Smooth muscle cell (in vitro differentiated cells): ENCODE results near the gene MALRD1. TPM values are rescaled to one million over a fixed set of nuclear protein-coding genes. Genes with fewer than 3 reads are reported as not detected.
A peak's percentile ranks its signal among the peaks of the same experiment; 100 is the strongest.

Source experiments
- DNase-seq: peaks from one replicate; lab custom pipeline; 2025; ENCODE audit not compliant: unreplicated experiment; lab: John Stamatoyannopoulos, UW
- H2AFZ ChIP-seq: fragments of 200-600 bp; sonication (generic); 2 replicates; pipeline ENCODE4 v1.6.0; 2016; ENCODE audit warnings: antibody characterized with exemption, low read depth, mild to moderate bottlenecking
- H3F3A ChIP-seq: fragments of 200-600 bp; sonication (generic); 2 replicates; pipeline ENCODE4 v1.6.0; 2017; ENCODE audit warnings: antibody characterized with exemption, low read depth
- H3K27ac ChIP-seq: fragments of 200-600 bp; sonication (generic); 2 replicates; pipeline ENCODE4 v1.5.1; 2016; ENCODE audit warnings: low read depth, mild to moderate bottlenecking
- H3K27me3 ChIP-seq: fragments of 200-600 bp; sonication (generic); 2 replicates; pipeline ENCODE4 v1.6.1; 2016; ENCODE audit warnings: low read depth, mild to moderate bottlenecking
- H3K36me3 ChIP-seq: fragments of 200-600 bp; sonication (generic); 2 replicates; pipeline ENCODE4 v1.5.1; 2016; ENCODE audit warnings: low read depth
- H3K4me1 ChIP-seq: fragments of 200-600 bp; sonication (generic); 2 replicates; pipeline ENCODE4 v1.5.1; 2016; ENCODE audit warnings: low read depth
- H3K4me2 ChIP-seq: fragments of 200-600 bp; sonication (generic); 2 replicates; pipeline ENCODE4 v1.6.0; 2016; ENCODE audit warnings: mild to moderate bottlenecking
- H3K4me3 ChIP-seq: fragments of 200-600 bp; sonication (generic); 2 replicates; pipeline ENCODE4 v1.5.1; 2016; ENCODE audit warnings: mild to moderate bottlenecking
- H3K79me2 ChIP-seq: fragments of 200-600 bp; sonication (generic); 2 replicates; pipeline ENCODE4 v1.6.0; 2016; ENCODE audit warnings: low read depth, mild to moderate bottlenecking
- H3K9ac ChIP-seq: fragments of 200-600 bp; sonication (generic); 2 replicates; pipeline ENCODE4 v1.6.0; 2016; ENCODE audit warnings: low read depth
- H3K9me3 ChIP-seq: fragments of 200-600 bp; sonication (generic); replicated peaks from 2 replicates; pipeline ENCODE4 v1.5.1; 2016; ENCODE audit warnings: low read depth
- H4K20me1 ChIP-seq: fragments of 200-600 bp; sonication (generic); 2 replicates; pipeline ENCODE4 v1.6.0; 2016; ENCODE audit warnings: low read depth
- WGBS: methylation state at CpG from one replicate; pipeline ENCODE4 v1.1.7; 2016; ENCODE audit warnings: low lambda C conversion rate; 5-methylcytosine and 5-hydroxymethylcytosine counted together
- polyA plus RNA-seq: library from polyadenylated mRNA; unstranded; fragments of >200 nt; fragmentation: Nextera tagmentation; extraction: Ambion mirVana; gene quantifications from 2 replicates; pipeline ENCODE4 v1.2.1, GENCODE V29; 2016
- total RNA-seq: library from RNA; depleted of rRNA; stranded (reverse); fragments of >200 nt; gene quantifications from 2 replicates; pipeline ENCODE4 v1.2.3, GENCODE V29; 2014
- TF ChIP-seq, protein P1 (sequence below): fragments of 200-600 bp; sonication (generic); IDR thresholded peaks from 2 replicates; pipeline ENCODE4 v1.5.1; 2017; ENCODE audit warnings: borderline replicate concordance, mild to moderate bottlenecking, antibody characterized with exemption; ENCODE audit not compliant: insufficient read depth, poor library complexity, severe bottlenecking

The MALRD1 gene
- total and polyA plus RNA-seq, 2 experiments from 2014 or later = 1.9 TPM; not detected in 1

GRCh38 chr10:19483421-19483820 lies 434.8 kb downstream of the MALRD1 start:
- Histone ChIP-seq H3K9ac (no peak overlapping the region), H3K36me3 (no peaks in the 10 kb centered on the region), H3K4me1 (no peaks in the 10 kb centered on the region), H3K4me2 (no peak overlapping the region), H3K9me3 (no peaks in the 10 kb centered on the region), H2AFZ (no peak overlapping the region), H3F3A (no peaks in the 10 kb centered on the region), H4K20me1 (no peaks in the 10 kb centered on the region), H3K27ac (no peak overlapping the region), H3K27me3 (no peaks in the 10 kb centered on the region), H3K79me2 (no peaks in the 10 kb centered on the region), H3K4me3 (no peak overlapping the region)
- TF ChIP-seq, protein P1, sequence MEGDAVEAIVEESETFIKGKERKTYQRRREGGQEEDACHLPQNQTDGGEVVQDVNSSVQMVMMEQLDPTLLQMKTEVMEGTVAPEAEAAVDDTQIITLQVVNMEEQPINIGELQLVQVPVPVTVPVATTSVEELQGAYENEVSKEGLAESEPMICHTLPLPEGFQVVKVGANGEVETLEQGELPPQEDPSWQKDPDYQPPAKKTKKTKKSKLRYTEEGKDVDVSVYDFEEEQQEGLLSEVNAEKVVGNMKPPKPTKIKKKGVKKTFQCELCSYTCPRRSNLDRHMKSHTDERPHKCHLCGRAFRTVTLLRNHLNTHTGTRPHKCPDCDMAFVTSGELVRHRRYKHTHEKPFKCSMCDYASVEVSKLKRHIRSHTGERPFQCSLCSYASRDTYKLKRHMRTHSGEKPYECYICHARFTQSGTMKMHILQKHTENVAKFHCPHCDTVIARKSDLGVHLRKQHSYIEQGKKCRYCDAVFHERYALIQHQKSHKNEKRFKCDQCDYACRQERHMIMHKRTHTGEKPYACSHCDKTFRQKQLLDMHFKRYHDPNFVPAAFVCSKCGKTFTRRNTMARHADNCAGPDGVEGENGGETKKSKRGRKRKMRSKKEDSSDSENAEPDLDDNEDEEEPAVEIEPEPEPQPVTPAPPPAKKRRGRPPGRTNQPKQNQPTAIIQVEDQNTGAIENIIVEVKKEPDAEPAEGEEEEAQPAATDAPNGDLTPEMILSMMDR = no peak
- no peak for DNase-seq
- 66% methylated on average over 2 of the region's 2 CpGs for WGBS

DNA sequence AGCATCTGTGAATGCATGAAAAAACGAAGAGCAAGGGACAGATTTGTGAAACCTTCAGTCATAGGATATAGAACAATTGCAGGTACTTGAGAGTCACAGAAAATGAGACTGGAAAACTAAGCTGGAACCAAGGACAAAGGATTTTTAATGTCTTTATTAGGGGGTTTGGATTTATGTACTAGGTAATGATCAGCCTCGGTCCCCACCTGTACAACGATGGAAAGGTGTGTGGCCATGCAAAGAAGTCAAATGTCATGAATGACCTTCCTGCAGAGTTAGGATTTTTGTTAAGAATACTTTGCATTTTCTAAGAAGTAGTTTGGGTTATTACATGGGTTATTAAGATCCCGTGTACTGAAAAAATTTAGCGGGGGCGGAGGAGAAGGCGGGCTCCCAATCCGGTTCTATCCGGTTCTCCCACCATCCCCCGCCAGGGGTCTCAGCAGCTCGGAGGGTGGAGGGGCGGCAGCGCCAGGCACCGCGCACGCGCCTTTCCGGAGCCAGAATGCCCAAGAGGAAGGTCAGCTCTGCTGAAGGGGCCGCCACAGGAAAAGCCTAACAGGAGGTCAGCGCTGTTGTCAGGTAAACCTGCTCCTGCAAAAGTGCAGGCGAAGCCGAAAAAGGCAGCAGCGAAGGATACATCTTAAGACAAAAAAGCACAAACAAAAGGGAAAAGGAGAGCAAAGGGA lies 440.1 kb downstream of the MALRD1 start:
- 32% methylated on average over 23 of the region's 23 CpGs for WGBS

GRCh38 chr10:19491166-19491565 lies 442.6 kb downstream of the MALRD1 start:
- no peaks in the 10 kb centered on the region for H4K20me1 ChIP-seq
- TF ChIP-seq, protein P1 = no peak
- H3F3A ChIP-seq = no peaks in the 10 kb centered on the region
- 99% methylated on average over 2 of the region's 2 CpGs for WGBS
- no peaks in the 10 kb centered on the region for H3K79me2 ChIP-seq
- H3K4me2 ChIP-seq = no peak overlapping the region
- H3K9ac ChIP-seq = no peak overlapping the region
- H3K27me3 ChIP-seq = no peaks in the 10 kb centered on the region
- no peaks in the 10 kb centered on the region for H3K9me3 ChIP-seq
- no peak for DNase-seq
- H3K27ac ChIP-seq = no peak overlapping the region
- H2AFZ ChIP-seq = no peak overlapping the region
- no peaks in the 10 kb centered on the region for H3K4me1 ChIP-seq
- no peaks in the 10 kb centered on the region for H3K36me3 ChIP-seq
- H3K4me3 ChIP-seq = no peak overlapping the region

More for the DNA sequence above, 440.1 kb downstream of the MALRD1 start:
- TF ChIP-seq, protein P1 = peak; percentile 22
- H3F3A ChIP-seq = no peaks in the 10 kb centered on the region
- no peaks in the 10 kb centered on the region for H3K4me1 ChIP-seq
- H3K27me3 ChIP-seq = no peaks in the 10 kb centered on the region
- H3K4me2 ChIP-seq = peak overlapping the region; percentile 80
- H3K79me2 ChIP-seq = no peaks in the 10 kb centered on the region
- no peaks in the 10 kb centered on the region for H4K20me1 ChIP-seq
- peak overlapping the region; percentile 89 for H2AFZ ChIP-seq
- no peaks in the 10 kb centered on the region for H3K36me3 ChIP-seq
- H3K27ac ChIP-seq = no peak overlapping the region
- peak overlapping the region; percentile 33 for H3K4me3 ChIP-seq
- H3K9me3 ChIP-seq = no peaks in the 10 kb centered on the region
- H3K9ac ChIP-seq = no peak overlapping the region
- peak; percentile 3 for DNase-seq

- H3K4me3 ChIP-seq = no peak overlapping the region
- TF ChIP-seq, protein P1 = no peak
- no peaks in the 10 kb centered on the region for H3K36me3 ChIP-seq
- DNase-seq = no peak
- no peaks in the 10 kb centered on the region for H3K79me2 ChIP-seq
- H4K20me1 ChIP-seq = no peaks in the 10 kb centered on the region
- H3K27me3 ChIP-seq = no peaks in the 10 kb centered on the region
- no peaks in the 10 kb centered on the region for H3F3A ChIP-seq
- WGBS = 94% methylated on average over 3 of the region's 3 CpGs
- H3K9me3 ChIP-seq = no peaks in the 10 kb centered on the region
- H2AFZ ChIP-seq = no peak overlapping the region
- H3K4me2 ChIP-seq = no peak overlapping the region
- no peak overlapping the region for H3K9ac ChIP-seq
- H3K4me1 ChIP-seq = no peaks in the 10 kb centered on the region
- no peak overlapping the region for H3K27ac ChIP-seq
These were observed 445.3 kb downstream of the MALRD1 start for GRCh38 chr10:19493917-19494316.
